Left lung (tissue), 10 donors: ENCODE measurements around the gene SPOCK1. TPM values are rescaled to one million over a fixed set of nuclear protein-coding genes. Genes with fewer than 3 reads are reported as not detected.

Source experiments
- ATAC-seq: fragments of 200-7000 bp; cut with Tn5 transposase; one replicate; pipeline ENCODE4 v1.9.1; 2020; ENCODE audit warnings: moderate library complexity
- DNase-seq, 4 donors: peaks; one replicate each; pipeline ENCODE4 v3.0.0-alpha.2; 2013 to 2020
- H3K27ac ChIP-seq, 2 donors: fragments of 200-600 bp; sonication (generic) in 1 of 2; one replicate each; pipeline versions ENCODE4 v1.5.0 to v1.8.0; 2020 to 2021
- H3K27me3 ChIP-seq, 2 donors: fragments of 200-600 bp; sonication (generic) in 1 of 2; one replicate each; pipeline versions ENCODE4 v1.5.0 to v1.8.0; 2020 to 2021
- H3K36me3 ChIP-seq, 2 donors: fragments of 200-600 bp; sonication (generic) in 1 of 2; one replicate each; pipeline versions ENCODE4 v1.5.0 to v1.8.0; 2020 to 2021
- H3K4me1 ChIP-seq, 2 donors: fragments of 200-600 bp; one replicate each; pipeline ENCODE4 v1.8.0; 2021
- H3K4me3 ChIP-seq, 2 donors: fragments of 200-600 bp; sonication (generic) in 1 of 2; one replicate each; pipeline versions ENCODE4 v1.5.0 to v1.8.0; 2020 to 2021; ENCODE audit warnings: mild to moderate bottlenecking in 1 of 2
- H3K9me3 ChIP-seq, 2 donors: fragments of 200-600 bp; sonication (generic) in 1 of 2; one replicate each; pipeline versions ENCODE4 v1.5.0 to v1.8.0; 2020 to 2021
- CTCF ChIP-seq, 2 donors: fragments of 200-600 bp; sonication (generic) in 1 of 2; IDR thresholded peaks; one replicate each; pipeline versions ENCODE4 v1.5.0 to v1.8.0; 2021; ENCODE audit warnings: antibody characterized with exemption in 2 of 2
- intact Hi-C, 2 donors: fragments of 100-400 bp; cut with DNase I; formaldehyde crosslinking; loops; one replicate each; pipeline versions ENCODE4 v1.11.2 to v1.14.2; 2022
- polyA plus RNA-seq, 6 donors: library from polyadenylated mRNA; unstranded; fragments of 120-200 nt; gene quantifications; one replicate each; pipeline ENCODE4 v1.2.1, GENCODE V29; 2013; ENCODE audit not compliant: insufficient read length in 6 of 6
- total RNA-seq, 2 donors: library from RNA; stranded (reverse); fragmentation: NEBNext Ultra II Directional; extraction: Animal tissue kit (Norgen Biotek cat#: 25700); gene quantifications; one replicate each; pipeline ENCODE4 v1.2.1, GENCODE V29; 2021
- donor health status: DM: no; HTN: yes; CAD: no.
- donor health status: DM: no; HTN: no; CAD: no.

Gene SPOCK1
- total and polyA plus RNA-seq, 8 donors, result 0.43 to 7.6 (median 0.73) TPM

- DNase-seq, result no peak
- no peak overlapping the region for H3K4me3 ChIP-seq
- H3K27ac ChIP-seq, result no peak overlapping the region
- no peaks in the 10 kb centered on the region for H3K4me1 ChIP-seq
- TF ChIP-seq CTCF (IDR thresholded peaks at IDR 0.05), result no peak
- H3K36me3 ChIP-seq, result no peaks in the 10 kb centered on the region
- intact Hi-C loops, result no loop called here
- H3K9me3 ChIP-seq, result no peaks in the 10 kb centered on the region
- ATAC-seq, result no peak
- no peaks in the 10 kb centered on the region for H3K27me3 ChIP-seq
Observed at GRCh38 chr5:137126829-137127228, 372.3 kb downstream of the SPOCK1 start.

GRCh38 chr5:137122558-137122957 is 376.6 kb downstream of the SPOCK1 start:
- DNase-seq (no peak), ATAC-seq (no peak)
- H3K27me3 ChIP-seq, result no peaks in the 10 kb centered on the region
- H3K9me3 ChIP-seq, result no peaks in the 10 kb centered on the region
- no peaks in the 10 kb centered on the region for H3K36me3 ChIP-seq
- no peak for TF ChIP-seq CTCF (IDR thresholded peaks at IDR 0.05)
- no peaks in the 10 kb centered on the region for H3K4me1 ChIP-seq
- H3K4me3 ChIP-seq, result no peak overlapping the region
- intact Hi-C loops, result no loop called here
- H3K27ac ChIP-seq, result no peak overlapping the region

GRCh38 chr5:137122075-137122474 is 377.1 kb downstream of the SPOCK1 start:
- intact Hi-C loops, result no loop called here
- no peak for ATAC-seq
- no peaks in the 10 kb centered on the region for H3K36me3 ChIP-seq

GRCh38 chr5:137119321-137119720 is 379.8 kb downstream of the SPOCK1 start:
- ATAC-seq (no peak), DNase-seq (no peak)
- Histone ChIP-seq H3K27me3 (no peaks in the 10 kb centered on the region), H3K36me3 (no peaks in the 10 kb centered on the region), H3K27ac (no peak overlapping the region), H3K9me3 (no peaks in the 10 kb centered on the region), H3K4me1 (no peaks in the 10 kb centered on the region), H3K4me3 (no peak overlapping the region)
- intact Hi-C loops, result no loop called here
- TF ChIP-seq CTCF (IDR thresholded peaks at IDR 0.05), result no peak

More at GRCh38 chr5:137122075-137122474, 377.1 kb downstream of the SPOCK1 start:
- Histone ChIP-seq H3K4me3 (no peak overlapping the region), H3K27ac (no peak overlapping the region), H3K9me3 (no peaks in the 10 kb centered on the region), H3K27me3 (no peaks in the 10 kb centered on the region), H3K4me1 (no peaks in the 10 kb centered on the region)
- no peak for TF ChIP-seq CTCF (IDR thresholded peaks at IDR 0.05)
- peak in 1 of 4 donors; percentile 5 for DNase-seq

GRCh38 chr5:137118629-137119028 is 380.5 kb downstream of the SPOCK1 start:
- no peak for DNase-seq
- intact Hi-C loops, result no loop called here
- Histone ChIP-seq H3K4me3 (no peak overlapping the region), H3K4me1 (no peaks in the 10 kb centered on the region), H3K27ac (no peak overlapping the region), H3K27me3 (no peaks in the 10 kb centered on the region), H3K9me3 (no peaks in the 10 kb centered on the region), H3K36me3 (no peaks in the 10 kb centered on the region)
- ATAC-seq, result no peak
- TF ChIP-seq CTCF (IDR thresholded peaks at IDR 0.05), result no peak
